B cell (primary cell): ENCODE results near the gene FGD1. TPM values are rescaled to one million over a fixed set of nuclear protein-coding genes. Genes with fewer than 3 reads are reported as not detected.
"Not testable (repeated sequence)": the region's sequence is repeated elsewhere in the genome, so short reads cannot be mapped to it uniquely, and the experiment has no call there.

Experiments
- ATAC-seq: fragments of 200-7000 bp; cut with Tn5 transposase; one replicate; pipeline ENCODE4 v1.10.0; 2021; ENCODE audit warnings: low read depth, mild to moderate bottlenecking, moderate number of reproducible peaks, moderate library complexity
- CTCF ChIA-PET: fragments of 350-600 bp; sonication (Branson Sonifier 250); formaldehyde crosslinking; loops from one replicate; lab custom pipeline; 2021; ENCODE audit warnings: antibody characterized with exemption, inconsistent platforms; lab: Charles Lee
- POLR2A ChIA-PET: fragments of 350-600 bp; sonication (Branson Sonifier 250); formaldehyde crosslinking; loops from one replicate; lab custom pipeline; 2021; ENCODE audit warnings: antibody characterized with exemption; lab: Charles Lee
- DNase-seq: peaks from one replicate; pipeline ENCODE4 v3.0.0; 2013
- H2AFZ ChIP-seq: 2 replicates; pipeline ENCODE4 v1.6.1; 2012; ENCODE audit warnings: mild to moderate bottlenecking, low read depth, low read length; ENCODE audit not compliant: insufficient read depth, poor library complexity, severe bottlenecking
- H3K27ac ChIP-seq, 2 donors: 1 replicate in 1 of 2; 2 replicates in 1 of 2; pipeline ENCODE4 v1.5.1; 2012 to 2013; ENCODE audit warnings: low read length in 2 of 2, mild to moderate bottlenecking in 2 of 2, moderate library complexity in 1 of 2
- H3K27me3 ChIP-seq, 4 experiments: fragments of 200-600 bp in 1 of 4; sonication (generic) in 1 of 4; replicated peaks in 1 of 4; 1 replicate in 2 of 4; 2 replicates in 2 of 4; pipeline versions ENCODE4 v1.6.1 to v1.7.0; 2013 to 2016; ENCODE audit warnings: low read length in 3 of 4, mild to moderate bottlenecking in 2 of 4, mixed read lengths in 1 of 4, moderate library complexity in 1 of 4; ENCODE audit not compliant: insufficient read depth in 4 of 4, control insufficient read depth in 3 of 4; ENCODE audit errors: control extremely low read depth in 1 of 4
- H3K36me3 ChIP-seq, 2 experiments: replicated peaks in 1 of 2; 1 replicate in 1 of 2; 2 replicates in 1 of 2; pipeline versions ENCODE4 v1.6.1 to v1.7.1; 2013; ENCODE audit warnings: low read length in 1 of 2; ENCODE audit not compliant: insufficient read depth in 2 of 2, control insufficient read depth in 1 of 2; ENCODE audit errors: control extremely low read depth in 1 of 2, extremely low read depth in 1 of 2
- H3K4me1 ChIP-seq, 2 donors: fragments of 200-600 bp in 1 of 2; sonication (generic) in 1 of 2; 1 replicate in 1 of 2; 2 replicates in 1 of 2; pipeline versions ENCODE4 v1.5.1 to v1.6.1; 2013 to 2017; ENCODE audit warnings: low read length in 2 of 2; ENCODE audit not compliant: control insufficient read depth in 2 of 2, insufficient read depth in 2 of 2
- H3K4me2 ChIP-seq: replicated peaks from 2 replicates; pipeline ENCODE3; 2012; ENCODE audit warnings: mild to moderate bottlenecking, low read depth, low read length; ENCODE audit not compliant: poor library complexity, severe bottlenecking
- H3K4me3 ChIP-seq, 5 experiments: fragments of 200-600 bp in 1 of 5; sonication (generic) in 1 of 5; 1 replicate in 3 of 5; 2 replicates in 2 of 5; pipeline versions ENCODE4 v1.5.1 to v1.7.0; 2011 to 2016; ENCODE audit warnings: low read length in 4 of 5, mild to moderate bottlenecking in 4 of 5, low read depth in 2 of 5, control low read depth in 1 of 5, moderate library complexity in 1 of 5; ENCODE audit not compliant: insufficient read depth in 1 of 5; ENCODE audit errors: control extremely low read depth in 1 of 5, extremely low read depth in 1 of 5
- H3K79me2 ChIP-seq: fragments of 200-600 bp; sonication (generic); one replicate; pipeline ENCODE4 v1.6.0; 2016; ENCODE audit warnings: low read length; ENCODE audit not compliant: control insufficient read depth, insufficient read depth
- H3K9ac ChIP-seq: fragments of 200-600 bp; sonication (generic); 2 replicates; pipeline ENCODE4 v1.6.1; 2017; ENCODE audit warnings: mild to moderate bottlenecking, low read length, moderate library complexity
- H3K9me3 ChIP-seq, 3 donors: one replicate each; pipeline versions ENCODE4 v1.6.1 to v1.7.1; 2013; ENCODE audit warnings: low read length in 2 of 3; ENCODE audit not compliant: control insufficient read depth in 2 of 3, insufficient read depth in 1 of 3; ENCODE audit errors: control extremely low read depth in 1 of 3
- H4K20me1 ChIP-seq: 2 replicates; pipeline ENCODE4 v1.6.0; 2012; ENCODE audit warnings: mild to moderate bottlenecking, low read length; ENCODE audit not compliant: insufficient read depth, control insufficient read depth, poor library complexity, severe bottlenecking
- H3K27ac Mint-ChIP-seq: one replicate; pipeline ENCODE4 v1.8.0; 2021; ENCODE audit warnings: mixed read lengths
- H3K27me3 Mint-ChIP-seq: one replicate; pipeline ENCODE4 v1.8.0; 2021; ENCODE audit warnings: mixed read lengths
- H3K4me1 Mint-ChIP-seq: one replicate; pipeline ENCODE4 v1.8.0; 2021; ENCODE audit warnings: mixed read lengths
- H3K4me3 Mint-ChIP-seq: one replicate; pipeline ENCODE4 v1.8.0; 2021; ENCODE audit warnings: mixed read lengths
- H3K9me3 Mint-ChIP-seq: one replicate; pipeline ENCODE4 v1.8.0; 2022; ENCODE audit warnings: mixed read lengths; ENCODE audit not compliant: insufficient read depth
- CTCF ChIP-seq: fragments of 200-600 bp; IDR thresholded peaks from one replicate; pipeline ENCODE4 v1.8.0; 2022; ENCODE audit warnings: antibody characterized with exemption, mild to moderate bottlenecking
- EZH2 ChIP-seq: IDR thresholded peaks from 2 replicates; pipeline ENCODE4 v1.6.1; 2012; ENCODE audit warnings: borderline replicate concordance, low read depth, mild to moderate bottlenecking, moderate library complexity, low read length; ENCODE audit not compliant: insufficient read depth, poor library complexity, severe bottlenecking
- WGBS: methylation state at CpG from one replicate; pipeline ENCODE4 v1.1.5; 2013; ENCODE audit warnings: missing lambda C conversion rate; ENCODE audit not compliant: insufficient coverage; 5-methylcytosine and 5-hydroxymethylcytosine counted together
- intact Hi-C: fragments of 100-400 bp; cut with micrococcal nuclease; formaldehyde crosslinking; loops from one replicate; pipeline ENCODE4 v1.10.0; 2022
- polyA plus RNA-seq: library from polyadenylated mRNA; depleted of rRNA; stranded (reverse); fragments of >200 nt; gene quantifications from 2 replicates; pipeline ENCODE4 v1.2.3, GENCODE V29; 2012
- total RNA-seq, 2 donors: library from RNA; stranded (reverse); fragments of 120-200 nt in 1 of 2; gene quantifications; 1 replicate in 1 of 2; 2 replicates in 1 of 2; pipeline versions ENCODE4 v1.2.3 to v1.2.4, GENCODE V29; 2013 to 2022

FGD1 gene
- total and polyA plus RNA-seq, 2 donors (not counting 1 experiment from before 2014, with no cell fraction given), result 0.20 TPM; not detected in 1

- peaks cover 0 to 18% (median 4%) of the 10 kb centered on the region in 4 experiments for H3K27me3 ChIP-seq
- H3K27ac ChIP-seq, result no peak overlapping the region
- no peaks in the 10 kb centered on the region for H3K9me3 ChIP-seq
- Mint-ChIP-seq H3K27ac (no peak overlapping the region), H3K27me3 (peaks cover 30% of the 10 kb centered on the region), H3K4me1 (peaks cover 3% of the 10 kb centered on the region), H3K4me3 (peak overlapping the region; percentile 67), H3K9me3 (no peaks in the 10 kb centered on the region)
- DNase-seq (no peak), ATAC-seq (no peak)
- intact Hi-C loops, result no loop called here
- 45% methylated on average over 2 of the region's 10 CpGs for WGBS
- H3K4me3 ChIP-seq, result no peak overlapping the region
- CTCF ChIA-PET, result no interaction called here
- no peak overlapping the region for H2AFZ ChIP-seq
- no peaks in the 10 kb centered on the region for H3K36me3 ChIP-seq
- POLR2A ChIA-PET, result no interaction called here
- peaks cover 3% of the 10 kb centered on the region in 2 donors for H3K4me1 ChIP-seq
- H3K9ac ChIP-seq, result no peak overlapping the region
- no peaks in the 10 kb centered on the region for H3K79me2 ChIP-seq
- H4K20me1 ChIP-seq, result no peaks in the 10 kb centered on the region
- no peak for TF ChIP-seq CTCF
- TF ChIP-seq EZH2, result no peak
- H3K4me2 ChIP-seq, result peak overlapping the region; percentile 80
Measured at GRCh38 chrX:54494166-54494988, 1.7 kb downstream of the FGD1 start.

- Histone ChIP-seq H3K9ac (no peak overlapping the region), H4K20me1 (no peaks in the 10 kb centered on the region), H3K4me3 (no peak overlapping the region), H3K36me3 (no peaks in the 10 kb centered on the region), H2AFZ (no peak overlapping the region), H3K27me3 (peaks cover 0 to 16% (median 4%) of the 10 kb centered on the region in 4 experiments), H3K79me2 (no peaks in the 10 kb centered on the region), H3K4me1 (peaks cover 3% of the 10 kb centered on the region in 2 donors), H3K4me2 (no peak overlapping the region), H3K9me3 (no peaks in the 10 kb centered on the region), H3K27ac (no peak overlapping the region)
- intact Hi-C loops, result no loop called here
- Mint-ChIP-seq H3K27me3 (peaks cover 18% of the 10 kb centered on the region), H3K9me3 (no peaks in the 10 kb centered on the region), H3K27ac (no peak overlapping the region), H3K4me3 (no peak overlapping the region), H3K4me1 (peaks cover 3% of the 10 kb centered on the region)
- POLR2A ChIA-PET, result no interaction called here
- no peak for DNase-seq
- WGBS, result no CpG with 5 or more reads among the region's 6 CpGs
- TF ChIP-seq EZH2 (no peak), CTCF (no peak)
- CTCF ChIA-PET, result no interaction called here
- ATAC-seq, result no peak
Measured at GRCh38 chrX:54492340-54492739, 3.7 kb downstream of the FGD1 start.

GRCh38 chrX:54489819-54490218 is 6.2 kb downstream of the FGD1 start:
- ATAC-seq, DNase-seq, CTCF ChIA-PET: not testable (repeated sequence)

More at GRCh38 chrX:54489819-54490218, 6.2 kb downstream of the FGD1 start:
- H2AFZ ChIP-seq, H3K4me3 Mint-ChIP-seq, H3K9me3 Mint-ChIP-seq, H3K79me2 ChIP-seq, POLR2A ChIA-PET, H3K4me2 ChIP-seq, H3K27me3 ChIP-seq, intact Hi-C loops, H3K4me1 ChIP-seq, H3K36me3 ChIP-seq, H3K27ac Mint-ChIP-seq, H3K27ac ChIP-seq, H3K4me1 Mint-ChIP-seq, H4K20me1 ChIP-seq, H3K9ac ChIP-seq, H3K9me3 ChIP-seq, H3K4me3 ChIP-seq, H3K27me3 Mint-ChIP-seq: not testable (repeated sequence)
- WGBS, result no CpG with 5 or more reads among the region's 5 CpGs
